GM19372 (cell line): ENCODE measurements around the gene OTOP1.
A peak's percentile ranks its signal among the peaks of the same experiment; 100 is the strongest.
"Not testable (repeated sequence)": the region's sequence is repeated elsewhere in the genome, so short reads cannot be mapped to it uniquely, and the experiment has no call there.

Experiments used
- ATAC-seq: cut with Tn5 transposase; IDR thresholded peaks from one replicate; pipeline ENCODE4 v1.9.1; 2021; ENCODE audit warnings: mild to moderate bottlenecking, low read depth, moderate library complexity; ENCODE audit not compliant: unreplicated experiment

The OTOP1 gene

GRCh38 chr4:4226606-4227438, at the start of gene OTOP1:
TSS of gene OTOP1 (minus strand) at chr4:4226929. CDS start at chr4:4226864, 65 bp downstream.
- ATAC-seq, result no peak

GRCh38 chr4:4274226-4274625, 47.5 kb upstream of the OTOP1 start:
- no peak for ATAC-seq

- ATAC-seq, result no peak
Observed at GRCh38 chr4:4271912-4272311, 45.2 kb upstream of the OTOP1 start.

GRCh38 chr4:4270529-4270928, 43.8 kb upstream of the OTOP1 start:
- ATAC-seq, result no peak

GRCh38 chr4:4269856-4270255, 43.1 kb upstream of the OTOP1 start:
- ATAC-seq, result no peak

GRCh38 chr4:4269331-4269731, 42.6 kb upstream of the OTOP1 start:
- ATAC-seq, result no peak

GRCh38 chr4:4268776-4269175, 42.0 kb upstream of the OTOP1 start:
- no peak for ATAC-seq

- ATAC-seq, result no peak
Observed at GRCh38 chr4:4267981-4268380, 41.3 kb upstream of the OTOP1 start.

- ATAC-seq, result peak; percentile 65
Observed at GRCh38 chr4:4260185-4260751, 33.5 kb upstream of the OTOP1 start.

GRCh38 chr4:4259484-4260100, 32.9 kb upstream of the OTOP1 start:
- no peak for ATAC-seq

- not testable (repeated sequence) for ATAC-seq
Observed at GRCh38 chr4:4257705-4258104, 31.0 kb upstream of the OTOP1 start.

GRCh38 chr4:4256799-4257198, 30.1 kb upstream of the OTOP1 start:
- ATAC-seq, result no peak

- ATAC-seq, result no peak
Observed at GRCh38 chr4:4254666-4255065, 27.9 kb upstream of the OTOP1 start.

- no peak for ATAC-seq
Observed at GRCh38 chr4:4254199-4254598, 27.5 kb upstream of the OTOP1 start.

GRCh38 chr4:4249866-4250265, 23.1 kb upstream of the OTOP1 start:
- no peak for ATAC-seq

- ATAC-seq, result not testable (repeated sequence)
Observed at GRCh38 chr4:4249342-4249741, 22.6 kb upstream of the OTOP1 start.

- no peak for ATAC-seq
Observed at GRCh38 chr4:4248885-4249203, 22.1 kb upstream of the OTOP1 start.

GRCh38 chr4:4248029-4248884, 21.5 kb upstream of the OTOP1 start, which contains the start of gene TMEM128:
TSS of gene TMEM128 (minus strand) at chr4:4248223. CDS start at chr4:4248202, 21 bp downstream.
- ATAC-seq, result peak; percentile 97

- ATAC-seq, result no peak
Observed at GRCh38 chr4:4247696-4248028, 20.9 kb upstream of the OTOP1 start.

- no peak for ATAC-seq
Observed at GRCh38 chr4:4245172-4245571, 18.4 kb upstream of the OTOP1 start.

GRCh38 chr4:4239551-4239950, 12.8 kb upstream of the OTOP1 start:
- not testable (repeated sequence) for ATAC-seq
